ENCODE data around the gene MDH1B. TPM values are rescaled to one million over a fixed set of nuclear protein-coding genes. Genes with fewer than 3 reads are reported as not detected.

Gene MDH1B
- total RNA-seq, 1 experiment from 2014 or later: 0.85 TPM

- no peak overlapping the region for H3K4me3 ChIP-seq (ENCODE audit: low read depth in 2 of 2, low read length in 2 of 2)
- H3K27me3 ChIP-seq (ENCODE audit: control insufficient read depth, insufficient read depth, low read length): no peaks in the 10 kb centered on the region
- intact Hi-C loops (cut with micrococcal nuclease; ENCODE audit: unreplicated experiment) (loop anchor here (1.0 kb wide), 1 partner anchor 87 kb away; no protein-coding TSS in a partner anchor), in situ Hi-C loops (cut with HindIII; ENCODE audit: low pct_unique_long_range_greater_than_20kb, low sequenced_read_pairs) (no loop called here)
- BruUV-seq (replicated peaks): no TSS peak
- no peak for TF ChIP-seq CTCF (IDR thresholded peaks at IDR 0.05)
- TF ChIP-seq POLR2AphosphoS5 (IDR thresholded peaks at IDR 0.05; ENCODE audit: low read depth, low read length): no peak
- no peak for TF ChIP-seq REST (IDR thresholded peaks at IDR 0.05; ENCODE audit: insufficient read depth in 1 of 2, low read depth in 2 of 2, low read length in 1 of 2)
- no peak for TF ChIP-seq TCF7L2 (IDR thresholded peaks at IDR 0.05; ENCODE audit: low read depth, low read length)
- TF ChIP-seq SIN3A (IDR thresholded peaks at IDR 0.05; ENCODE audit: borderline replicate concordance, insufficient read depth, low read depth, low read length): no peak
- ATAC-seq (no peak), DNase-seq (ENCODE audit: low read depth, low spot score) (no peak)
- H3K9me3 ChIP-seq (ENCODE audit: control insufficient read depth, insufficient read depth, low read depth, low read length): peaks cover 12% of the 10 kb centered on the region; the same call in 1 of the 2 replicates
- no peak overlapping the region for H3K27ac ChIP-seq (ENCODE audit: low read length)
- ChIA-PET POLR2A (no interaction called here), CTCF (interaction anchor here (0.6 kb wide), 2 partner anchors 204 to 927 kb away, joined by 4 to 10 read pairs; no protein-coding TSS in a partner anchor)
- no peaks in the 10 kb centered on the region for H3K36me3 ChIP-seq (ENCODE audit: control insufficient read depth, insufficient read depth, low read length)
- H3K4me1 ChIP-seq (ENCODE audit: control insufficient read depth, insufficient read depth, low read length): no peaks in the 10 kb centered on the region
Measured at GRCh38 chr2:206780671-206781070, 15.5 kb upstream of the MDH1B start.

GRCh38 chr2:206776432-206776831, 11.3 kb upstream of the MDH1B start:
- intact Hi-C loops (cut with micrococcal nuclease; ENCODE audit: unreplicated experiment) (no loop called here), in situ Hi-C loops (cut with HindIII; ENCODE audit: low pct_unique_long_range_greater_than_20kb, low sequenced_read_pairs) (no loop called here)
- H3K27ac ChIP-seq (ENCODE audit: low read length): no peak overlapping the region
- peaks cover 17% of the 10 kb centered on the region for H3K36me3 ChIP-seq (ENCODE audit: control insufficient read depth, insufficient read depth, low read length)
- no peaks in the 10 kb centered on the region for H3K27me3 ChIP-seq (ENCODE audit: control insufficient read depth, insufficient read depth, low read length)
- H3K9me3 ChIP-seq (ENCODE audit: control insufficient read depth, insufficient read depth, low read depth, low read length): peaks cover 14% of the 10 kb centered on the region; the same call in 1 of the 2 replicates
- DNase-seq (ENCODE audit: low read depth, low spot score): no peak
- no peak for ATAC-seq
- H3K4me1 ChIP-seq (ENCODE audit: control insufficient read depth, insufficient read depth, low read length): no peaks in the 10 kb centered on the region
- no peak overlapping the region for H3K4me3 ChIP-seq (ENCODE audit: low read depth in 2 of 2, low read length in 2 of 2)
- POLR2A ChIA-PET: no interaction called here
- CTCF ChIA-PET: no interaction called here
- BruUV-seq (replicated peaks): no TSS peak
- TF ChIP-seq POLR2AphosphoS5 (IDR thresholded peaks at IDR 0.05; ENCODE audit: low read depth, low read length) (no peak), CTCF (IDR thresholded peaks at IDR 0.05) (no peak), REST (IDR thresholded peaks at IDR 0.05; ENCODE audit: insufficient read depth in 1 of 2, low read depth in 2 of 2, low read length in 1 of 2) (no peak), SIN3A (IDR thresholded peaks at IDR 0.05; ENCODE audit: borderline replicate concordance, insufficient read depth, low read depth, low read length) (no peak), TCF7L2 (IDR thresholded peaks at IDR 0.05; ENCODE audit: low read depth, low read length) (no peak)
